RWPE1 (cell line): ENCODE results near the gene MCF2L.

Experiments
- CTCF ChIA-PET: fragments of 350-600 bp; sonication (Branson Sonifier 250); formaldehyde crosslinking; extraction: SDS; loops from one replicate; lab custom pipeline; 2021; lab: Yijun Ruan, JAX
- POLR2A ChIA-PET: fragments of 400-600 bp; formaldehyde crosslinking; extraction: SDS; loops from one replicate; lab custom pipeline; 2020; ENCODE audit warnings: antibody characterized with exemption; ENCODE audit not compliant: low non-redundant PET; lab: Yijun Ruan, JAX
- DNase-seq: peaks from one replicate; pipeline ENCODE4 v3.0.0; 2012; ENCODE audit warnings: low spot score
- H3K27ac ChIP-seq: fragments of 450-650 bp; 2 replicates; pipeline ENCODE4 v1.5.1; 2017
- CTCF ChIP-seq: fragments of 450-650 bp; conservative IDR thresholded peaks from 2 replicates; pipeline ENCODE4 v1.5.1; 2017; ENCODE audit warnings: low read depth, mild to moderate bottlenecking

Gene MCF2L

GRCh38 chr13:112973577-112973951 is 4.5 kb downstream of the MCF2L start:
- DNase-seq = no peak
- CTCF ChIA-PET = interaction anchor here (0.6 kb wide), 1 partner anchor 1575 kb away, joined by 3 read pairs; no protein-coding TSS in a partner anchor
- no peak overlapping the region for H3K27ac ChIP-seq
- POLR2A ChIA-PET = no interaction called here
- no peak for TF ChIP-seq CTCF

GRCh38 chr13:112974125-112974524 is 5.1 kb downstream of the MCF2L start:
- CTCF ChIA-PET = interaction anchor here (0.6 kb wide), 1 partner anchor 1576 kb away, joined by 3 read pairs; no protein-coding TSS in a partner anchor
- TF ChIP-seq CTCF = no peak

GRCh38 chr13:112974671-112975070 is 5.7 kb downstream of the MCF2L start:
- H3K27ac ChIP-seq = no peak overlapping the region
- ChIA-PET CTCF (interaction anchor here (0.6 kb wide), 1 partner anchor 32 kb away, joined by 3 read pairs; no protein-coding TSS in a partner anchor), POLR2A (no interaction called here)
- no peak for TF ChIP-seq CTCF
- DNase-seq = no peak

More at GRCh38 chr13:112974125-112974524, 5.1 kb downstream of the MCF2L start:
- DNase-seq = no peak
- no peak overlapping the region for H3K27ac ChIP-seq
- POLR2A ChIA-PET = no interaction called here

GRCh38 chr13:112975401-112975939 is 6.5 kb downstream of the MCF2L start:
- ChIA-PET POLR2A (no interaction called here), CTCF (interaction anchor here (1.0 kb wide), 1 partner anchor 33 kb away, joined by 3 read pairs; no protein-coding TSS in a partner anchor)
- no peak overlapping the region for H3K27ac ChIP-seq
- DNase-seq = no peak
- TF ChIP-seq CTCF = no peak

- DNase-seq = no peak
- CTCF ChIA-PET = no interaction called here
- no peak overlapping the region for H3K27ac ChIP-seq
- no peak for TF ChIP-seq CTCF
- POLR2A ChIA-PET = no interaction called here
Observed at GRCh38 chr13:112976526-112976925, 7.5 kb downstream of the MCF2L start.

GRCh38 chr13:112977091-112977490 is 8.1 kb downstream of the MCF2L start:
- H3K27ac ChIP-seq = no peak overlapping the region
- ChIA-PET POLR2A (no interaction called here), CTCF (no interaction called here)
- TF ChIP-seq CTCF = no peak
- no peak for DNase-seq
